ENCODE measurements around the gene GARRE1. TPM values are rescaled to one million over a fixed set of nuclear protein-coding genes. Genes with fewer than 3 reads are reported as not detected.
"Not testable (repeated sequence)": the region's sequence is repeated elsewhere in the genome, so short reads cannot be mapped to it uniquely, and the experiment has no call there.

Gene GARRE1
- total RNA-seq, 2 donors from 2014 or later: 25.5 to 28.0 TPM

DNA sequence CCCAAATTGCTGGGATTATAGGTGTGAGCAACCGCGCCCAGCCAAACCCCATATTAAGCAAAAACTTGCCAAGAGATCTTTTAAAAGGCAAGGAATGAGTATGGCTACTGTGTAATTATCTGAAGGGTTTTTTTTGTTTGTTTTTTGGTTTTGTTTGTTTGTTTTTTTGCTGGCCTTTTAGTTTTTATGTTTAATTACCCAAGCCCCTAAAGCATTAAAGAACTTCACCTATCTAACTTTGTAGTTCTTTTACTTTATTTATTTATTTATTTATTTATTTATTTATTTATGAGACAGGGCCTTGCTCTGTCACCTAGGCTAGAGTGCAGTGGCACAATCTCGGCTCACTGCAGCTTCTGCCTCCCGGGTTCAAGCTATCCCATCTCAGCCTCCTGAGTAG lies 40.3 kb upstream of the GARRE1 start:
- Histone ChIP-seq H3K4me1 (no peaks in the 10 kb centered on the region), H3K36me3 (peaks cover 62% of the 10 kb centered on the region), H3K27ac (no peak overlapping the region), H3K9me3 (no peaks in the 10 kb centered on the region), H3K4me3 (no peak overlapping the region), H3K27me3 (no peaks in the 10 kb centered on the region)
- no peak for DNase-seq (ENCODE audit: low spot score)
- TF ChIP-seq, protein P1, sequence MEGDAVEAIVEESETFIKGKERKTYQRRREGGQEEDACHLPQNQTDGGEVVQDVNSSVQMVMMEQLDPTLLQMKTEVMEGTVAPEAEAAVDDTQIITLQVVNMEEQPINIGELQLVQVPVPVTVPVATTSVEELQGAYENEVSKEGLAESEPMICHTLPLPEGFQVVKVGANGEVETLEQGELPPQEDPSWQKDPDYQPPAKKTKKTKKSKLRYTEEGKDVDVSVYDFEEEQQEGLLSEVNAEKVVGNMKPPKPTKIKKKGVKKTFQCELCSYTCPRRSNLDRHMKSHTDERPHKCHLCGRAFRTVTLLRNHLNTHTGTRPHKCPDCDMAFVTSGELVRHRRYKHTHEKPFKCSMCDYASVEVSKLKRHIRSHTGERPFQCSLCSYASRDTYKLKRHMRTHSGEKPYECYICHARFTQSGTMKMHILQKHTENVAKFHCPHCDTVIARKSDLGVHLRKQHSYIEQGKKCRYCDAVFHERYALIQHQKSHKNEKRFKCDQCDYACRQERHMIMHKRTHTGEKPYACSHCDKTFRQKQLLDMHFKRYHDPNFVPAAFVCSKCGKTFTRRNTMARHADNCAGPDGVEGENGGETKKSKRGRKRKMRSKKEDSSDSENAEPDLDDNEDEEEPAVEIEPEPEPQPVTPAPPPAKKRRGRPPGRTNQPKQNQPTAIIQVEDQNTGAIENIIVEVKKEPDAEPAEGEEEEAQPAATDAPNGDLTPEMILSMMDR (IDR thresholded peaks at IDR 0.05): no peak

DNA sequence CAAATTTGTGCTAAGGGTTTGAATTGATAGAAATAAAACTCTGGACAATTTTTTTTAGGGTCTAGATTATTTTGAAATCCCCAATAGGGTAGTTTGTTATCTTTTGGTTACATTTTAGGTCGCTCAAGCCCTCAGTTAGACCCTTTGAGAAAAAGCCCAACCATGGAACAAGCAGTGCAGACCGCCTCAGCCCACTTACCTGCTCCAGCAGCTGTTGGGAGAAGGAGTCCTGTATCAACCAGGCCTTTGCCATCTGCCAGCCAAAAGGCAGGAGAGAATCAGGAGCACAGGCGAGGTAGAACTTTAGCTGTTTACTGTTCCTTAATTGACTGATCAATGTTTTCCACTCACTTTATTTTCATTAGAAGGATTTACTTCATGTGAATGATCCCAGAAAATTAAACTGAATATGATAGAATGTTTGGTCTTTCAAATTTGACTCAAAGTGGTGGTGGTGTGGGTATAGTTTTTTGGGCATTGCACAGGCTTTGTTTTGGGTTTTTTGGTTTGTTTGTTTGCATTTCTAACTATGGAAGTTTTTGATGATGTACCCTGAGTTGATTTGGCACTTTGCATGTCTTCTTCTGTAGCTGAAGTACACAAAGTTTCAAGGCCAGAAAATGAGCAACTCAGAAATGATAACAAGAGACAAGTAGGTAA lies 39.2 kb upstream of the GARRE1 start:
- TF ChIP-seq, protein P1 (IDR thresholded peaks at IDR 0.05): no peak
- no peaks in the 10 kb centered on the region for H3K27me3 ChIP-seq
- no peak overlapping the region for H3K27ac ChIP-seq
- no peak for DNase-seq (ENCODE audit: low spot score)
- peaks cover 52% of the 10 kb centered on the region for H3K36me3 ChIP-seq
- no peaks in the 10 kb centered on the region for H3K9me3 ChIP-seq
- no peaks in the 10 kb centered on the region for H3K4me1 ChIP-seq
- no peak overlapping the region for H3K4me3 ChIP-seq

DNA sequence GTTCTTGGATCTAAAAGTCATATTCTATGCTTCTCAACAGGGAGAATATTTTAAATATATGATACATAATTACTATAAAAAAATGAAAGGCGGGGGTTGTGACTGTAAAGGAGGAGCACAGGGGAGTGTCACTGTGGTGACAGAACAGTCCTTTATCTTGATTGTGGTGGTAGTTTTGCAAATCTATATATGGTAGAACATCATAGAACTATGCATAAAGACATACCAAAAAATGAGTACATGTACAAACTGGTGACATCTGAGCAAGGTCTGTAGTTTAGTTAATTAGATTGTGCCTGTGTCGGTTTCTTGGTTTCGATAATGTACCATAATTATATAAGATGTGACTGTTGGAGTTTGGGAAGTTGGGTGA lies 38.7 kb upstream of the GARRE1 start:
- Histone ChIP-seq H3K36me3 (peaks cover 47% of the 10 kb centered on the region), H3K4me1 (no peaks in the 10 kb centered on the region), H3K27me3 (no peaks in the 10 kb centered on the region), H3K4me3 (no peak overlapping the region), H3K9me3 (no peaks in the 10 kb centered on the region), H3K27ac (no peak overlapping the region)
- no peak for DNase-seq (ENCODE audit: low spot score)
- TF ChIP-seq, protein P1 (IDR thresholded peaks at IDR 0.05): no peak

DNA sequence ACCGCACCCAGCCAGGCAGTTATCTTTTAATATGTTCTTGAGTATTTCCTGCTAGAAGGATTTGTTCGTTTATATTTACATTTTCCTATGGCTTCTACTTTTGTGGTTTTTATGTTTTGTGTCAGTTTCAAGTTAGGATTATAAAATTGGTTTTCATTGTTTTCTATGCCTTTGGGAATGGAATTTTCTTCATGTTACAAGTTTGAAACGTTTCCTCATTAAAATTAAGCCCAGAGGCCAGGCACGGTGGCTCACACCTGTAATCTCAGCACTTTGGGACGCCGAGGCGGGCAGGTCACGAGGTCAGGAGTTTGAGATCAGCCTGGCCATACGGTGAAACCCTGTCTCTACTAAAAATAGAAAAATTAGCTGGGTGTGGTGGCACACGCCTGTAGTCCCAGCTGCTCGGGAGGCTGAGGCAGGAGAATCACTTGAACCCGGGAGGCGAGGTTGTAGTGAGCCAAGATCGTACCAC lies 37.6 kb upstream of the GARRE1 start:
- peaks cover 42% of the 10 kb centered on the region for H3K36me3 ChIP-seq
- not testable (repeated sequence) for H3K27me3 ChIP-seq; H3K27ac ChIP-seq; H3K4me3 ChIP-seq; H3K9me3 ChIP-seq; H3K4me1 ChIP-seq; DNase-seq (ENCODE audit: low spot score)

DNA sequence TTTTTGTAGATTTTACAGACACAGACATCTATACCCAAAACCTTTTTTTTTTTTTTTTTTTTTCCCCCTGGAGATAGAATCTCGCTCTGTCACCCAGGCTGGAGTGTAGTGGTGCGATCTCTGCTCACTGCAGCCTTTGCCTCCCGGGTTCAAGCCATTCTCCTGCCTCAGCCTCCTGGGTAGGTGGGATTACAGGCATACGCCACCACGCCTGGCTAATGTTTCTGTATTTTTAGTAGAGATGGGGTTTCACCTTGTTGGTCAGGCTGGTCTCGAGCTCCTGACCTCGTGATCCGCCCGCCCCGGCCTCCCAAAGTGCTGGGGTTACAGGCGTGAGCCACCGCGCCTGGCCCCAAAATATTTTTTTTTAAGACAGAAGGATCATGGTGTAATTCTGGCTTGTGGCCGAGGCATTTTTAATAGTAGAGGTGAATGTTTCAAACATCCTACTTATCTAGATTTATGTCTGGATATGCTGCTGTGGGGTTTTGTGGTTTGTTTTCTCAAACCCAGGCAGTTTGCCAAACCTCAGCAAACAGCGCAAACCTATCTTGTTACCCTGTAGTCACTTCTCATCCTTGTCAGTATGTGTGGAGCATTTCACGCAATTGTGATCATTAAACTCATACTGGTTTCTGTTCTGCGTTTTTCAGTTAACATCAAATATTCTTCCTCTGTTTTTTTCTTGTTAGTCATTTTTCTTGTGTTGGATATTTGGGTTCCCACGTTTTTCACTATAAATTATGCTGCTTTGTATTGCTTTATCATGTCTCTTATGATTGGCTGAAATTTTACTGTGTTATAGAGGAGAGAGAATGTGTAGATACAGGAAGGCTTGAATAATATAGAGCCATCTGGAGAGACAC lies 36.2 kb upstream of the GARRE1 start:
- DNase-seq (ENCODE audit: low spot score): no peak
- Histone ChIP-seq H3K4me3 (no peak overlapping the region), H3K4me1 (no peaks in the 10 kb centered on the region), H3K9me3 (no peaks in the 10 kb centered on the region), H3K36me3 (peaks cover 47% of the 10 kb centered on the region), H3K27ac (peak overlapping the region in 1 of 2 donors; percentile 11), H3K27me3 (no peaks in the 10 kb centered on the region)
- TF ChIP-seq, protein P1 (IDR thresholded peaks at IDR 0.05): no peak

DNA sequence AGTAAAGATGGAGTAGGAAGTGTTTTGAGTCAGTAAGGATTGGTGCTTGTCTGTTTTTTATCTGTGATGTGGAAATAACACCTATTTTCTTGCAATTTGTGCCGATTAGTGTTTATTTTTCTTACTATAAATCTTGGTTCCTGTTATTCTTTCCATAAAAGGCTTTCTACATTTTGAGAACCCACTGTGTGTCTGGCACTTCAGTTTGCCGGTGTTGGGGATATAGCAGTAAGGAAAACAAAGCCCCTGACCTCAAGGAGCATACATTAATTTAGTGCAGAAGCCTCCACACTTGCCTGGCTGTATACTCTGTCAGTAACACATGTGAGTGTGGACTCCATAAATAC lies 35.6 kb upstream of the GARRE1 start:
- H3K27ac ChIP-seq: no peak overlapping the region
- TF ChIP-seq, protein P1 (IDR thresholded peaks at IDR 0.05): no peak
- H3K4me3 ChIP-seq: no peak overlapping the region

More for the DNA sequence above, 35.6 kb upstream of the GARRE1 start:
- Histone ChIP-seq H3K4me1 (no peaks in the 10 kb centered on the region), H3K9me3 (no peaks in the 10 kb centered on the region), H3K27me3 (no peaks in the 10 kb centered on the region), H3K36me3 (peaks cover 49% of the 10 kb centered on the region)
- no peak for DNase-seq (ENCODE audit: low spot score)

All from right atrium auricular region (tissue), 2 donors.